A549 (cell line): ENCODE results near the gene RSPH10B. TPM values are rescaled to one million over a fixed set of nuclear protein-coding genes. Genes with fewer than 3 reads are reported as not detected.
"Not testable (repeated sequence)": the region's sequence is repeated elsewhere in the genome, so short reads cannot be mapped to it uniquely, and the experiment has no call there.

ENCODE experiments used
- ATAC-seq, 2 experiments: fragments of 200-7000 bp in 1 of 2; fragments of >200 bp in 1 of 2; cut with Nextera tagmentation in 1 of 2; cut with Tn5 transposase in 1 of 2; 3 replicates each; pipeline versions ENCODE4 v1.8.0 to v1.9.1; 2018 to 2020; ENCODE audit warnings: mild to moderate bottlenecking in 1 of 2, moderate library complexity in 1 of 2
- CTCF ChIA-PET: fragments of 300-600 bp; sonication (Branson Sonifier 250); formaldehyde crosslinking; extraction: SDS; loops from one replicate; lab custom pipeline; 2021; ENCODE audit warnings: antibody characterized with exemption, inconsistent platforms; lab: Yijun Ruan, JAX
- POLR2A ChIA-PET: fragments of 350-600 bp; formaldehyde crosslinking; extraction: SDS; loops from one replicate; lab custom pipeline; 2021; ENCODE audit warnings: antibody characterized with exemption, inconsistent platforms; lab: Yijun Ruan, JAX
- DNase-seq, 2 experiments: peaks; one replicate each; pipeline versions ENCODE4 v3.0.0 to v3.0.0-alpha.2; 2011 to 2016; ENCODE audit warnings: low read depth in 1 of 2, low spot score in 1 of 2
- FAIRE-seq: peaks from 2 replicates; lab custom pipeline; 2011; peaks lifted over from hg19 to GRCh38; lab: Jason Lieb, UNC
- H3K27ac ChIP-seq, 2 experiments: fragments of >200 bp; sonication (Bioruptor Twin); formaldehyde crosslinking; 3 replicates each; pipeline ENCODE4 v1.5.1; 2016 to 2017
- H3K4me1 ChIP-seq: fragments of >200 bp; sonication (Bioruptor Twin); formaldehyde crosslinking; 3 replicates; pipeline ENCODE4 v1.6.1; 2016
- H3K4me2 ChIP-seq: fragments of >200 bp; sonication (Bioruptor Twin); formaldehyde crosslinking; 3 replicates; pipeline ENCODE4 v1.6.1; 2016
- H3K4me3 ChIP-seq: fragments of >200 bp; sonication (Bioruptor Twin); formaldehyde crosslinking; 3 replicates; pipeline ENCODE4 v1.5.1; 2016
- H3K9me3 ChIP-seq: fragments of >200 bp; sonication (Bioruptor Twin); formaldehyde crosslinking; 3 replicates; pipeline ENCODE4 v1.6.1; 2016
- ATOH8 ChIP-seq: fragments of 250-450 bp; sonication (Bioruptor Pico); IDR thresholded peaks from 2 replicates; pipeline ENCODE4 v1.5.0; 2020; ENCODE audit warnings: low read depth, mild to moderate bottlenecking, moderate library complexity
- CEBPB ChIP-seq, 2 experiments: fragments of >200 bp in 1 of 2; sonication (Bioruptor Twin) in 1 of 2; formaldehyde crosslinking in 1 of 2; IDR thresholded peaks; 2 replicates each; pipeline ENCODE4 v1.6.1; 2012 to 2016
- CHD4 ChIP-seq: fragments of 200-600 bp; sonication (generic); IDR thresholded peaks from 2 replicates; pipeline ENCODE4 v1.6.1; 2016; ENCODE audit warnings: antibody characterized with exemption, mild to moderate bottlenecking, borderline replicate concordance
- EP300 ChIP-seq, 2 experiments: fragments of >200 bp; sonication (Bioruptor Twin); formaldehyde crosslinking; IDR thresholded peaks; 2 replicates in 1 of 2; 3 replicates in 1 of 2; pipeline ENCODE4 v1.6.1; 2016 to 2017
- GATA3 ChIP-seq: IDR thresholded peaks from 2 replicates; pipeline ENCODE4 v1.6.1; 2012; ENCODE audit warnings: borderline replicate concordance
- KDM1A ChIP-seq: fragments of 200-600 bp; sonication (generic); IDR thresholded peaks from 2 replicates; pipeline ENCODE4 v1.6.1; 2016; ENCODE audit warnings: low read depth, mild to moderate bottlenecking
- MAFK ChIP-seq: fragments of 450-650 bp; IDR thresholded peaks from 2 replicates; pipeline ENCODE4 v1.6.1; 2014; ENCODE audit not compliant: partially characterized antibody
- NFE2L2 ChIP-seq: fragments of 150-350 bp; conservative IDR thresholded peaks from 2 replicates; pipeline ENCODE4 v1.6.1; 2014; ENCODE audit warnings: low read length
- PBX3 ChIP-seq: IDR thresholded peaks from 2 replicates; pipeline ENCODE4 v1.6.1; 2012
- PHF8 ChIP-seq: fragments of 200-600 bp; sonication (generic); IDR thresholded peaks from 2 replicates; pipeline ENCODE4 v1.6.1; 2016; ENCODE audit warnings: low read depth, mild to moderate bottlenecking, antibody characterized with exemption, moderate library complexity, borderline replicate concordance
- RCOR1 ChIP-seq: fragments of 150-350 bp; IDR thresholded peaks from 2 replicates; pipeline ENCODE4 v1.6.1; 2014; ENCODE audit warnings: antibody characterized with exemption, low read length, low read depth
- RNF2 ChIP-seq: fragments of 200-600 bp; sonication (generic); IDR thresholded peaks from 2 replicates; pipeline ENCODE4 v1.6.1; 2016; ENCODE audit warnings: low read depth, mild to moderate bottlenecking, antibody characterized with exemption, moderate library complexity, borderline replicate concordance
- WGBS: methylation state at CpG from one replicate; pipeline ENCODE4 v1.1.6; 2017; ENCODE audit errors: missing lambda C conversion rate; 5-methylcytosine and 5-hydroxymethylcytosine counted together
- polyA plus RNA-seq, 4 experiments: library from polyadenylated mRNA; depleted of rRNA in 3 of 4; stranded (reverse); fragments of >200 nt; fragmentation: RNase III in 1 of 4; extraction: RNeasy Plus Mini Kit Qiagen cat#74134 plus additional on column Dnase treatment in 1 of 4; gene quantifications; 2 replicates in 3 of 4; 3 replicates in 1 of 4; pipeline ENCODE4 v1.2.3, GENCODE V29; 2011 to 2017
- TF ChIP-seq, protein P1 (sequence below): fragments of >200 bp; sonication (Bioruptor Twin); formaldehyde crosslinking; IDR thresholded peaks from 3 replicates; pipeline ENCODE4 v1.6.1; 2016
- TF ChIP-seq, protein P2 (sequence below): IDR thresholded peaks from 2 replicates; pipeline ENCODE4 v1.6.1; 2012
- TF ChIP-seq, protein P3 (sequence below): fragments of 450-650 bp; IDR thresholded peaks from 2 replicates; pipeline ENCODE4 v1.6.1; 2014; ENCODE audit warnings: antibody characterized with exemption
- TF ChIP-seq, protein P4 (sequence below): IDR thresholded peaks from 2 replicates; pipeline ENCODE4 v1.6.1; 2012; ENCODE audit warnings: low read depth, borderline replicate concordance

RSPH10B gene
- polyA plus RNA-seq, 2 of the 4 experiments (the other 2 are of a cell fraction) = 0.10 to 0.25 TPM

GRCh38 chr7:6012355-6013104, 42.0 kb upstream of the RSPH10B start:
- H3K4me3 ChIP-seq = no peak overlapping the region
- 80% methylated on average over 14 of the region's 14 CpGs for WGBS
- H3K27ac ChIP-seq = 0 out of 6 replicates have a peak overlapping the region, but pooled peaks of 1 of the 2 experiments have one; percentile 24
- peaks cover 44% of the 10 kb centered on the region; the same call in 2 of the 3 replicates for H3K4me1 ChIP-seq
- no peak overlapping the region; the same call in 2 of the 3 replicates for H3K4me2 ChIP-seq
- no peaks in the 10 kb centered on the region for H3K9me3 ChIP-seq
- FAIRE-seq (no peak), ATAC-seq (no peak), DNase-seq (no peak)
- ChIA-PET CTCF (interaction anchor here (1.2 kb wide), 1 partner anchor 10 kb away, joined by 3 read pairs; no protein-coding TSS in a partner anchor), POLR2A (interaction anchor here (0.7 to 1.6 kb wide), 3 partner anchors 8 to 88 kb away, joined by 3 to 6 read pairs (median 3); no protein-coding TSS in a partner anchor)
- TF ChIP-seq MAFK (peak; percentile 25), PBX3 (no peak), CEBPB (IDR thresholded peaks at IDR 0.05) (peak; percentile 60 to 79; a peak in 3 of 4 replicates), KDM1A (no peak)
- TF ChIP-seq, protein P1, sequence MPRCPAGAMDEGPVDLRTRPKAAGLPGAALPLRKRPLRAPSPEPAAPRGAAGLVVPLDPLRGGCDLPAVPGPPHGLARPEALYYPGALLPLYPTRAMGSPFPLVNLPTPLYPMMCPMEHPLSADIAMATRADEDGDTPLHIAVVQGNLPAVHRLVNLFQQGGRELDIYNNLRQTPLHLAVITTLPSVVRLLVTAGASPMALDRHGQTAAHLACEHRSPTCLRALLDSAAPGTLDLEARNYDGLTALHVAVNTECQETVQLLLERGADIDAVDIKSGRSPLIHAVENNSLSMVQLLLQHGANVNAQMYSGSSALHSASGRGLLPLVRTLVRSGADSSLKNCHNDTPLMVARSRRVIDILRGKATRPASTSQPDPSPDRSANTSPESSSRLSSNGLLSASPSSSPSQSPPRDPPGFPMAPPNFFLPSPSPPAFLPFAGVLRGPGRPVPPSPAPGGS = no peak
- TF ChIP-seq, protein P2, sequence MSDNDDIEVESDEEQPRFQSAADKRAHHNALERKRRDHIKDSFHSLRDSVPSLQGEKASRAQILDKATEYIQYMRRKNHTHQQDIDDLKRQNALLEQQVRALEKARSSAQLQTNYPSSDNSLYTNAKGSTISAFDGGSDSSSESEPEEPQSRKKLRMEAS = no peak

DNA sequence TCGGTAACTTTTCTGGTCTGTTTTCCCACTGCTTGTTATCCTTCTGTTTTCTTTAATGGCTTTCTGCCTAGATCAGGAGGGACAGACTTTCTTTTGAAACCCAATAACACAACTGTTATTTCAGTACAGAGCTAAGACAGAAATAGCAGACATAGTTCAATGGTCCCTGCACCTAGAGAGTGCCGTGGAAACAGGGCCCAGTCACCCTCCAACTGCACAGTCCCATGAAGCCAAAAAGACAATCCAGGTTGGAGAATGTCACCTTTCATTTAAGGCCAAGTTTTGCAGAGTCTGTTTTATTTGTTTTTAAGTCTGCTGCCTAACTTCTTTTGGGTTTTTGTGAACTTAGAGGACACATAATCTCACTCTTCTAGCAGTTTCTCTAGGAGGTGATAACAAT, 41.1 kb upstream of the RSPH10B start:
- TF ChIP-seq RNF2 (no peak), GATA3 (no peak), MAFK (no peak), PHF8 (no peak), CHD4 (no peak), ATOH8 (CRISPR knock-in tag) (no peak), EP300 (IDR thresholded peaks at IDR 0.05) (no peak), RCOR1 (no peak), NFE2L2 (no peak)
- TF ChIP-seq, protein P3, sequence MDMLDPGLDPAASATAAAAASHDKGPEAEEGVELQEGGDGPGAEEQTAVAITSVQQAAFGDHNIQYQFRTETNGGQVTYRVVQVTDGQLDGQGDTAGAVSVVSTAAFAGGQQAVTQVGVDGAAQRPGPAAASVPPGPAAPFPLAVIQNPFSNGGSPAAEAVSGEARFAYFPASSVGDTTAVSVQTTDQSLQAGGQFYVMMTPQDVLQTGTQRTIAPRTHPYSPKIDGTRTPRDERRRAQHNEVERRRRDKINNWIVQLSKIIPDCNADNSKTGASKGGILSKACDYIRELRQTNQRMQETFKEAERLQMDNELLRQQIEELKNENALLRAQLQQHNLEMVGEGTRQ = no peak
- TF ChIP-seq, protein P4, sequence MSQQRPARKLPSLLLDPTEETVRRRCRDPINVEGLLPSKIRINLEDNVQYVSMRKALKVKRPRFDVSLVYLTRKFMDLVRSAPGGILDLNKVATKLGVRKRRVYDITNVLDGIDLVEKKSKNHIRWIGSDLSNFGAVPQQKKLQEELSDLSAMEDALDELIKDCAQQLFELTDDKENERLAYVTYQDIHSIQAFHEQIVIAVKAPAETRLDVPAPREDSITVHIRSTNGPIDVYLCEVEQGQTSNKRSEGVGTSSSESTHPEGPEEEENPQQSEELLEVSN = no peak
- TF ChIP-seq, protein P1 = no peak
- WGBS = 94% methylated on average over 2 of the region's 2 CpGs
- Histone ChIP-seq H3K4me3 (no peak overlapping the region), H3K4me2 (peak overlapping the region; percentile 95; the same call in 2 of the 3 replicates), H3K4me1 (peaks cover 48% of the 10 kb centered on the region; the same call in 2 of the 3 replicates), H3K27ac (no peak overlapping the region), H3K9me3 (no peaks in the 10 kb centered on the region)
- ChIA-PET POLR2A (interaction anchor here (0.7 to 1.6 kb wide), 4 partner anchors 9 to 89 kb away, joined by 3 to 6 read pairs (median 3); no protein-coding TSS in a partner anchor), CTCF (interaction anchor here (1.2 kb wide), 1 partner anchor 11 kb away, joined by 3 read pairs; no protein-coding TSS in a partner anchor)
- FAIRE-seq (no peak), ATAC-seq (no peak), DNase-seq (no peak)

DNA sequence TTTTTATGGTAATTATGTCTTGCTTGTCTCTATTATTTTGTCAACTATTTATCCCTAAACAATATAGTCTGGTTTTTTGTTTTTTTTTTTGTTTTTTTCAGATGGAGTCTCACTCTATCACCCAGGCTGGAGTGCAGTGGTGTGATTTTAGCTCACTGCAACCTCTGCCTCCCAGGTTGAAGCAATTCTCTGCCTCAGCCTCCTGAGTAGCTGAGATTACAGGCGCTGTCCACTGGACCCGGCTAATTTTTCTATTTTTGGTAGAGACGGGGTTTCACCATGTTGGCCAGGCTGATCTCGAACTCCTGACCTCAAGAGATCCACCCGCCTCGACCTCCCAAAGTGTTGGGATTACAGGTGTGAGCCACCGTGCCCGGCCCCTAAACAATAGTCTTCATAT, 39.9 kb upstream of the RSPH10B start:
- H3K9me3 ChIP-seq, CTCF ChIA-PET, DNase-seq, FAIRE-seq, ATAC-seq: not testable (repeated sequence)
- H3K4me2 ChIP-seq = peak overlapping the region; percentile 95
- peaks cover 37% of the 10 kb centered on the region; the same call in 2 of the 3 replicates for H3K4me1 ChIP-seq
- peak overlapping the region; percentile 71 for H3K4me3 ChIP-seq
- POLR2A ChIA-PET = interaction anchor here (0.6 to 1.9 kb wide), 2 partner anchors 13 to 298 kb away, joined by 3 to 6 read pairs; no protein-coding TSS in a partner anchor
- WGBS = 80% methylated on average over 8 of the region's 8 CpGs
- peak overlapping the region; percentile 77 to 95 for H3K27ac ChIP-seq
